KMS-11 (cell line): ENCODE data around the gene ARL4D.

Experiments used
- H2AFZ ChIP-seq: fragments of 200-600 bp; sonication (generic); 2 replicates; pipeline ENCODE4 v1.6.1; 2016; ENCODE audit warnings: antibody characterized with exemption, mixed run types, low read depth
- H3K27ac ChIP-seq: fragments of 200-600 bp; sonication (generic); 2 replicates; pipeline ENCODE4 v1.6.1; 2016; ENCODE audit warnings: mild to moderate bottlenecking, mixed run types
- H3K27me3 ChIP-seq: fragments of 200-600 bp; sonication (generic); 2 replicates; pipeline ENCODE4 v1.6.1; 2017; ENCODE audit warnings: mild to moderate bottlenecking, low read depth, mixed run types, moderate library complexity; ENCODE audit not compliant: insufficient read depth
- H3K36me3 ChIP-seq: fragments of 200-600 bp; sonication (generic); 2 replicates; pipeline ENCODE4 v1.6.1; 2017; ENCODE audit warnings: mild to moderate bottlenecking, mixed run types; ENCODE audit not compliant: insufficient read depth
- H3K4me1 ChIP-seq: fragments of 200-600 bp; sonication (generic); 2 replicates; pipeline ENCODE4 v1.6.1; 2016; ENCODE audit warnings: mild to moderate bottlenecking, low read depth, mixed run types; ENCODE audit not compliant: poor library complexity, severe bottlenecking
- H3K4me2 ChIP-seq: fragments of 200-600 bp; sonication (generic); 2 replicates; pipeline ENCODE4 v1.7.0; 2016; ENCODE audit warnings: mild to moderate bottlenecking, mixed run types
- H3K4me3 ChIP-seq: fragments of 200-600 bp; sonication (generic); IDR thresholded peaks from 2 replicates; pipeline ENCODE4 v1.6.1; 2017; ENCODE audit warnings: low read depth, low read length, mixed read lengths; ENCODE audit not compliant: insufficient read depth
- H3K79me2 ChIP-seq: fragments of 200-600 bp; sonication (generic); 2 replicates; pipeline ENCODE4 v1.6.1; 2016; ENCODE audit warnings: low read depth, mixed run types; ENCODE audit not compliant: insufficient read depth
- H3K9ac ChIP-seq: fragments of 200-600 bp; sonication (generic); 2 replicates; pipeline ENCODE4 v1.6.1; 2016; ENCODE audit warnings: mild to moderate bottlenecking, mixed run types
- H4K20me1 ChIP-seq: fragments of 200-600 bp; sonication (generic); 2 replicates; pipeline ENCODE4 v1.6.1; 2016; ENCODE audit warnings: mild to moderate bottlenecking, mixed run types; ENCODE audit not compliant: insufficient read depth
- TF ChIP-seq, protein P1 (sequence below): fragments of 200-600 bp; sonication (generic); conservative IDR thresholded peaks from 2 replicates; pipeline ENCODE4 v1.6.1; 2017; ENCODE audit warnings: low read depth, mild to moderate bottlenecking, antibody characterized with exemption, low read length, moderate library complexity, mixed read lengths

The ARL4D gene

DNA sequence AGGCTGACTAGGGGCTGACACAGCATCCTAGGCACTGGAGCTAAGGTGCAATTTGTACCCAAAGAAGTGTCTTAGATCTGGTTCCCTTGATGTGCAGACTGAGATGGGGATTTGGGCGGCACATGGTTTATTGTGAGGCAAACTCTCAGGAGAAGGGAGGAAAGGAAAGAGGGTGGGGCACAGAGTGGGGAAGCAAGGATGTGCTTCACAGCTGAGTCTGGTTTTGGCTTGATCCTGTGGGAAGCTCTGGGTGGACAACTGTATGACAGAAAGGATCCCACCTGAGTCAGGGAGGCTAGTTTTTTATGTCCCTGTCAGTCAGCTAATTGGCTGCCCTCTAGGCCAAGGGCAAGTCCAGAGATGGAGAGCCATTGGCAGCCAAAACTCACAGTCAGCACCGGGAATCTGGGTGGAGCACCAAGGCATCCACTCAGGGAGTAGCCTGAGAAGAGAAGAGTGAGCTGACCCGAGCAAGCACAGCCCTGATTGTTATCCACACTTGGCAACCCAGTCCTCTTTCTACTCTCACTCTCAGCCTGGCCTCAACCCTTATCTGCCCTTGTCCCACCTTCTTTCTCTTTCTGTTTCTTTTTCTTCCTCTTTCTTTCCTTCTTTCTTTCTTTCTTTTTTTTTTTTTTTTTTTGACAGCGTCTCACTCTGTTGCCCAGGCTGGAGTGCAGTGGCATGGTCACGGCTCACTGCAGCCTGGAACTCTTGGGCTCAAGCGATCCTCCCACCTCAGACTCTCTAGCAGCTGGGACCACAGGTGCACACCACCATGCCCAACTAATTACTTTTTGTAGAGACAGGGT lies 12.0 kb downstream of the ARL4D start:
- Histone ChIP-seq H2AFZ (no peak overlapping the region), H3K27ac (no peak overlapping the region)

DNA sequence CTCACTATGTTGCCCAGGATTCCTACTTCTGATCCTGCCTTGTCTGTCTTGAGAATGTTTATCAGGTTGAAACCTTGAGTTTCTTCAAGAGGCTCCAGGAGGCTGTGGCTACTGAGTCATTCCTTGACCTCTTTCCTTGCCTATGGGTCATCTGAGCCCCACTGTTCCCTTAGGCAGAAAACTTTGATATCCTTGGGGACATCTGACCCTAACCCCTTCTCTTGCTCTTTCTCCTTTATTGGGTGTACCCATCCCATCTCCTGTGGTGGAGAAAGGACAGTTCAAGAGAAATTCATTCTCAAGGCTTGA lies 12.5 kb downstream of the ARL4D start:
- H4K20me1 ChIP-seq, result no peaks in the 10 kb centered on the region
- no peak overlapping the region for H3K27ac ChIP-seq
- H3K27me3 ChIP-seq, result no peaks in the 10 kb centered on the region

More for the DNA sequence above, 12.0 kb downstream of the ARL4D start:
- Histone ChIP-seq H3K4me2 (no peak overlapping the region; the same call in 1 of the 2 replicates), H3K79me2 (no peaks in the 10 kb centered on the region), H3K4me3 (no peak overlapping the region), H3K27me3 (no peaks in the 10 kb centered on the region), H3K4me1 (peaks cover 22% of the 10 kb centered on the region), H4K20me1 (no peaks in the 10 kb centered on the region), H3K36me3 (no peaks in the 10 kb centered on the region), H3K9ac (no peak overlapping the region)
- TF ChIP-seq, protein P1, sequence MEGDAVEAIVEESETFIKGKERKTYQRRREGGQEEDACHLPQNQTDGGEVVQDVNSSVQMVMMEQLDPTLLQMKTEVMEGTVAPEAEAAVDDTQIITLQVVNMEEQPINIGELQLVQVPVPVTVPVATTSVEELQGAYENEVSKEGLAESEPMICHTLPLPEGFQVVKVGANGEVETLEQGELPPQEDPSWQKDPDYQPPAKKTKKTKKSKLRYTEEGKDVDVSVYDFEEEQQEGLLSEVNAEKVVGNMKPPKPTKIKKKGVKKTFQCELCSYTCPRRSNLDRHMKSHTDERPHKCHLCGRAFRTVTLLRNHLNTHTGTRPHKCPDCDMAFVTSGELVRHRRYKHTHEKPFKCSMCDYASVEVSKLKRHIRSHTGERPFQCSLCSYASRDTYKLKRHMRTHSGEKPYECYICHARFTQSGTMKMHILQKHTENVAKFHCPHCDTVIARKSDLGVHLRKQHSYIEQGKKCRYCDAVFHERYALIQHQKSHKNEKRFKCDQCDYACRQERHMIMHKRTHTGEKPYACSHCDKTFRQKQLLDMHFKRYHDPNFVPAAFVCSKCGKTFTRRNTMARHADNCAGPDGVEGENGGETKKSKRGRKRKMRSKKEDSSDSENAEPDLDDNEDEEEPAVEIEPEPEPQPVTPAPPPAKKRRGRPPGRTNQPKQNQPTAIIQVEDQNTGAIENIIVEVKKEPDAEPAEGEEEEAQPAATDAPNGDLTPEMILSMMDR, result no peak

DNA sequence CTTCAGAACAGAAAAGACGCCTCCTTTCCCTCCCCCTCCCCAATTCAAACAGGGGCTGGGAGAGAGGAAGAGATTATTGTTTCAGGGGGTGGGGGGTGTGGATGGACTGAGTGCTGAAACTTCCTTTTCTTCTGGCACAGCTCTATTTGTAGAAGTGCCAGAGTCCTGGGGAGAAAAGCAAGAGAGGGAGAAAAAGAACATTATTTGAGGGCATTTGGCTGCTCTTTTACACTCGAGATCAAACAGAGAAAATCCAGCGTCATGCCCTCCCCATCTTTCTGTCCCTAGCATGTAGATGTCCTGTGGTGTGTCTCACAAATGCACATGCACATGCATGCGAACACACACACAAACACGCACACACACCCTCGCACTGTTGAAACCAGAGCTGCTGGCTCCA lies 13.0 kb downstream of the ARL4D start:
- no peak overlapping the region for H3K4me3 ChIP-seq
- no peaks in the 10 kb centered on the region for H4K20me1 ChIP-seq
- H3K4me1 ChIP-seq, result peaks cover 22% of the 10 kb centered on the region
- no peak overlapping the region for H2AFZ ChIP-seq
- H3K27me3 ChIP-seq, result no peaks in the 10 kb centered on the region
- no peaks in the 10 kb centered on the region for H3K79me2 ChIP-seq
- H3K4me2 ChIP-seq, result no peak overlapping the region
- H3K9ac ChIP-seq, result no peak overlapping the region
- H3K36me3 ChIP-seq, result no peaks in the 10 kb centered on the region
- no peak overlapping the region for H3K27ac ChIP-seq
- TF ChIP-seq, protein P1, result no peak

More for the DNA sequence above, 12.5 kb downstream of the ARL4D start:
- Histone ChIP-seq H3K4me1 (peaks cover 22% of the 10 kb centered on the region), H3K4me2 (no peak overlapping the region; the same call in 1 of the 2 replicates), H3K36me3 (no peaks in the 10 kb centered on the region), H3K4me3 (no peak overlapping the region), H3K9ac (no peak overlapping the region), H3K79me2 (no peaks in the 10 kb centered on the region), H2AFZ (no peak overlapping the region)
- TF ChIP-seq, protein P1, result no peak

DNA sequence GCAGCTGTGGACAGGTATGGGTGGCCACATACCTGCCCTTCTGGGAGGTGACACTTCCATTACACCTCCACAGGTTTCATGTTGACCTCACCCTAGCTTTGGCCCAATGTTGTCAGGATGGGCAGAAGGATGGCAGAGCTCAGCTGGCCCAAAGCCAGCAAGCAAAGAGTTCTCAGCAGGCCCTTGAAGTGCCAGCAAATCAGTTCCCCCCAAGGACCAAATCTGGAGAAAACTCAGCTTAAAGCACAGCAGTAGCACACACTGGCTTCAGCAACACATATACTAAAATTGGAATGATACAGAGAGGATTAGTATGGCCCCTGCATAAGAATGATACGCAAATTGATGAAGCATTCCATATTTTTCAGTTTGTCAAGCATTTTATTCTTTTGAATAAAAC lies 13.4 kb downstream of the ARL4D start:
- Histone ChIP-seq H3K36me3 (no peaks in the 10 kb centered on the region), H3K4me1 (peaks cover 22% of the 10 kb centered on the region), H3K27me3 (no peaks in the 10 kb centered on the region), H4K20me1 (no peaks in the 10 kb centered on the region), H3K9ac (no peak overlapping the region), H3K4me3 (no peak overlapping the region), H3K79me2 (no peaks in the 10 kb centered on the region), H3K27ac (no peak overlapping the region), H2AFZ (no peak overlapping the region), H3K4me2 (no peak overlapping the region)
- TF ChIP-seq, protein P1, result no peak
